HepG2 (cell line): ENCODE results near the gene SCNM1. TPM values are rescaled to one million over a fixed set of nuclear protein-coding genes. Genes with fewer than 3 reads are reported as not detected.

ENCODE experiments used
- FOXA1 ChIP-seq, 2 experiments: fragments of 450-650 bp in 1 of 2; sonication (generic) in 1 of 2; formaldehyde crosslinking in 1 of 2; IDR thresholded peaks; 2 replicates each; pipeline versions ENCODE4 v1.4.0 to v1.6.1; 2016 to 2020; ENCODE audit warnings: missing genetic modification reagents in 1 of 2
- HDAC2 ChIP-seq: sonication (generic); formaldehyde crosslinking; IDR thresholded peaks from 2 replicates; pipeline ENCODE4 v1.4.0; 2020; ENCODE audit warnings: missing genetic modification reagents
- JDP2 ChIP-seq: sonication (generic); formaldehyde crosslinking; IDR thresholded peaks from 2 replicates; pipeline ENCODE4 v1.8.1; 2022; ENCODE audit warnings: missing genetic modification reagents, borderline replicate concordance
- NFE2L1 ChIP-seq: sonication (generic); formaldehyde crosslinking; IDR thresholded peaks from 2 replicates; pipeline ENCODE4 v1.4.0; 2020; ENCODE audit warnings: missing genetic modification reagents, mild to moderate bottlenecking, borderline replicate concordance
- TBP ChIP-seq: sonication (generic); formaldehyde crosslinking; IDR thresholded peaks from 2 replicates; pipeline ENCODE4 v1.5.0; 2020; ENCODE audit warnings: missing genetic modification reagents
- U2AF1 ChIP-seq: fragments of 200-400 bp; formaldehyde crosslinking; optimal IDR thresholded peaks from 2 replicates; pipeline ENCODE3; 2017; ENCODE audit warnings: mild to moderate bottlenecking, low read depth, low read length
- ZNF572 ChIP-seq: sonication (generic); formaldehyde crosslinking; IDR thresholded peaks from 2 replicates; pipeline ENCODE4 v1.5.1; 2020; ENCODE audit warnings: mild to moderate bottlenecking, missing genetic modification reagents
- polyA plus RNA-seq, 8 experiments: library from polyadenylated mRNA; depleted of rRNA in 3 of 8; stranded (reverse) in 7 of 8; unstranded in 1 of 8; fragments of >200 nt; fragmentation: Illumina TruSeq in 4 of 8; extraction: Trizol in 4 of 8; gene quantifications; 2 replicates each; pipeline versions ENCODE4 v1.2.1 to v1.2.3, GENCODE V29; 2011 to 2016; ENCODE audit warnings: low read depth in 4 of 8, missing spikeins in 1 of 8, mixed read lengths in 1 of 8; ENCODE audit not compliant: insufficient read depth in 1 of 8
- total RNA-seq, 5 experiments: library from RNA; depleted of rRNA; stranded (reverse); fragments of >200 nt; fragmentation: Illumina TruSeq; extraction: Trizol; gene quantifications; 2 replicates each; pipeline ENCODE4 v1.2.3, GENCODE V29; 2016; ENCODE audit warnings: low read depth in 1 of 5
- TF ChIP-seq, protein P1 (sequence below): sonication (generic); formaldehyde crosslinking; IDR thresholded peaks from 2 replicates; pipeline ENCODE4 v1.5.1; 2020; ENCODE audit warnings: mild to moderate bottlenecking, missing genetic modification reagents, borderline replicate concordance
- TF ChIP-seq, protein P2 (sequence below): sonication (generic); formaldehyde crosslinking; IDR thresholded peaks from 2 replicates; pipeline ENCODE4 v1.8.0; 2022; ENCODE audit warnings: mild to moderate bottlenecking, missing genetic modification reagents, moderate library complexity
- TF ChIP-seq, protein P3 (sequence below): sonication (generic); formaldehyde crosslinking; IDR thresholded peaks from 2 replicates; pipeline ENCODE4 v1.8.0; 2022; ENCODE audit warnings: mild to moderate bottlenecking, missing genetic modification reagents; ENCODE audit not compliant: insufficient replicate concordance

Gene SCNM1
- total and polyA plus RNA-seq, 2 of the 13 experiments (the other 11 are each of a cell fraction or from before 2014, with no cell fraction given) = 16.3 to 31.5 TPM

DNA sequence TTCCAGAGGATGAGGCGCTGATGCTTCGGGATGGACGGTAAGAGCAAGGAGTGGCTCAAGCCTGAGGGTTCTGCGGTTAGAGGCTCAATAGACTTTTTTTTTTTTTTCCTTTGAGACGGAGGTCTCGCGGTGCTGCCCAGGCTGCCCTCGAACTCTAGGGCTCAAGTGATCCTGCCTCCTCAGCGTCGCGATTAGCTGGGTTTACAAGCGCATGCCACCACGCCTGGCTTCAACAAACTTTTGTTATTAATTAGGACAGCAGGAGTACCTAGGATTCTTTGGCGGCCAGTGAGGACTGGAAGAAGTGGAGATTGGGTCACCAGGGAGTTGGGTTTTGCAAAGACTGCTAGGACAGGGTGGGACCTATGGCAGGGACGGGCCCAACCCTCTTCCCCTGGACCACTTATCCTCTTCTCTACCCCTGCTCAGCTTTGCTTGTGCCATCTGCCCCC is 587 bp downstream of the SCNM1 start (continued):
- no peak for TF ChIP-seq TBP (CRISPR knock-in tag)
- TF ChIP-seq NFE2L1 (CRISPR knock-in tag) = no peak
- TF ChIP-seq, protein P1, sequence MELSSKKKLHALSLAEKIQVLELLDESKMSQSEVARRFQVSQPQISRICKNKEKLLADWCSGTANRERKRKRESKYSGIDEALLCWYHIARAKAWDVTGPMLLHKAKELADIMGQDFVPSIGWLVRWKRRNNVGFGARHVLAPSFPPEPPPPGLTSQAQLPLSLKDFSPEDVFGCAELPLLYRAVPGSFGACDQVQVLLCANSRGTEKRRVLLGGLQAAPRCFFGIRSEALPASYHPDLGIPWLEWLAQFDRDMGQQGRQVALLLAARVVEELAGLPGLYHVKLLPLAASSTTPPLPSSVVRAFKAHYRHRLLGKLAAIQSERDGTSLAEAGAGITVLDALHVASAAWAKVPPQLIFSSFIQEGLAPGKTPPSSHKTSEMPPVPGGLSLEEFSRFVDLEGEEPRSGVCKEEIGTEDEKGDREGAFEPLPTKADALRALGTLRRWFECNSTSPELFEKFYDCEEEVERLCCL (CRISPR knock-in tag) = no peak
- TF ChIP-seq, protein P2, sequence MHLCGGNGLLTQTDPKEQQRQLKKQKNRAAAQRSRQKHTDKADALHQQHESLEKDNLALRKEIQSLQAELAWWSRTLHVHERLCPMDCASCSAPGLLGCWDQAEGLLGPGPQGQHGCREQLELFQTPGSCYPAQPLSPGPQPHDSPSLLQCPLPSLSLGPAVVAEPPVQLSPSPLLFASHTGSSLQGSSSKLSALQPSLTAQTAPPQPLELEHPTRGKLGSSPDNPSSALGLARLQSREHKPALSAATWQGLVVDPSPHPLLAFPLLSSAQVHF (CRISPR knock-in tag) = no peak
- no peak for TF ChIP-seq U2AF1
- TF ChIP-seq ZNF572 (CRISPR knock-in tag) = peak; percentile 60; the same call in 1 of the 2 replicates
- TF ChIP-seq HDAC2 = no peak
- TF ChIP-seq FOXA1 (IDR thresholded peaks at IDR 0.05) = no peak
- no peak for TF ChIP-seq FOXA1 (CRISPR knock-in tag; IDR thresholded peaks at IDR 0.05)
- TF ChIP-seq, protein P3, sequence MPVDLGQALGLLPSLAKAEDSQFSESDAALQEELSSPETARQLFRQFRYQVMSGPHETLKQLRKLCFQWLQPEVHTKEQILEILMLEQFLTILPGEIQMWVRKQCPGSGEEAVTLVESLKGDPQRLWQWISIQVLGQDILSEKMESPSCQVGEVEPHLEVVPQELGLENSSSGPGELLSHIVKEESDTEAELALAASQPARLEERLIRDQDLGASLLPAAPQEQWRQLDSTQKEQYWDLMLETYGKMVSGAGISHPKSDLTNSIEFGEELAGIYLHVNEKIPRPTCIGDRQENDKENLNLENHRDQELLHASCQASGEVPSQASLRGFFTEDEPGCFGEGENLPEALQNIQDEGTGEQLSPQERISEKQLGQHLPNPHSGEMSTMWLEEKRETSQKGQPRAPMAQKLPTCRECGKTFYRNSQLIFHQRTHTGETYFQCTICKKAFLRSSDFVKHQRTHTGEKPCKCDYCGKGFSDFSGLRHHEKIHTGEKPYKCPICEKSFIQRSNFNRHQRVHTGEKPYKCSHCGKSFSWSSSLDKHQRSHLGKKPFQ (CRISPR knock-in tag) = no peak
- no peak for TF ChIP-seq JDP2
